Gastroesophageal sphincter (tissue), 4 donors: ENCODE data around the gene COPS7A. TPM values are rescaled to one million over a fixed set of nuclear protein-coding genes. Genes with fewer than 3 reads are reported as not detected.
A peak's percentile ranks its signal among the peaks of the same experiment; 100 is the strongest.

Experiments
- ATAC-seq: fragments of 150-250 bp; one replicate; pipeline ENCODE4 v1.9.1; 2016; ENCODE audit warnings: mild to moderate bottlenecking, moderate library complexity
- H3K27ac ChIP-seq, 4 donors: fragments of 200-600 bp; sonication (generic) in 3 of 4; 1 replicate in 3 of 4; 2 replicates in 1 of 4; pipeline ENCODE4 v1.5.1; 2016 to 2019
- H3K27me3 ChIP-seq: fragments of 200-600 bp; sonication (generic); one replicate; pipeline ENCODE4 v1.5.1; 2019
- H3K36me3 ChIP-seq, 2 donors: fragments of 200-600 bp; sonication (generic); one replicate each; pipeline ENCODE4 v1.5.1; 2019; ENCODE audit warnings: control low read depth in 1 of 2
- H3K4me1 ChIP-seq, 3 donors: fragments of 200-600 bp; sonication (generic); 1 replicate in 2 of 3; 2 replicates in 1 of 3; pipeline ENCODE4 v1.5.1; 2016 to 2019; ENCODE audit warnings: control low read depth in 2 of 3
- H3K4me3 ChIP-seq, 2 donors: fragments of 200-600 bp; sonication (generic); one replicate each; pipeline ENCODE4 v1.5.1; 2019; ENCODE audit warnings: mild to moderate bottlenecking in 1 of 2, moderate library complexity in 1 of 2
- H3K9me3 ChIP-seq, 3 donors: fragments of 200-600 bp; sonication (generic); one replicate each; pipeline ENCODE4 v1.5.1; 2017 to 2019; ENCODE audit warnings: control low read depth in 2 of 3
- EP300 ChIP-seq: sonication (generic); formaldehyde crosslinking; IDR thresholded peaks from one replicate; pipeline ENCODE4 v1.6.1; 2017; ENCODE audit warnings: antibody characterized with exemption, mild to moderate bottlenecking
- POLR2A ChIP-seq, 2 donors: fragments of 450-650 bp; IDR thresholded peaks; one replicate each; pipeline ENCODE4 v1.6.1; 2017; ENCODE audit warnings: antibody characterized with exemption in 2 of 2, mild to moderate bottlenecking in 2 of 2, moderate library complexity in 1 of 2
- POLR2AphosphoS5 ChIP-seq: sonication (generic); formaldehyde crosslinking; IDR thresholded peaks from one replicate; pipeline ENCODE4 v1.6.1; 2017; ENCODE audit warnings: antibody characterized with exemption
- WGBS, 2 donors: methylation state at CpG; one replicate each; pipeline ENCODE4 v1.1.5; 2018; ENCODE audit warnings: low coverage in 1 of 2; 5-methylcytosine and 5-hydroxymethylcytosine counted together
- total RNA-seq, 4 donors: library from RNA; depleted of rRNA; stranded (reverse); fragments of >200 nt; gene quantifications; one replicate each; pipeline ENCODE4 v1.1.0, GENCODE V29; 2016
- TF ChIP-seq, protein P1 (sequence below), 4 experiments: fragments of 200-600 bp in 2 of 4; fragments of 450-650 bp in 2 of 4; sonication (generic) in 1 of 4; IDR thresholded peaks; one replicate each; pipeline ENCODE4 v1.5.1; 2017 to 2019; ENCODE audit warnings: antibody characterized with exemption in 4 of 4, mild to moderate bottlenecking in 2 of 4, moderate library complexity in 2 of 4

COPS7A gene
- total RNA-seq, 4 donors from 2014 or later, result 54.4 to 69.5 (median 55.4) TPM

DNA sequence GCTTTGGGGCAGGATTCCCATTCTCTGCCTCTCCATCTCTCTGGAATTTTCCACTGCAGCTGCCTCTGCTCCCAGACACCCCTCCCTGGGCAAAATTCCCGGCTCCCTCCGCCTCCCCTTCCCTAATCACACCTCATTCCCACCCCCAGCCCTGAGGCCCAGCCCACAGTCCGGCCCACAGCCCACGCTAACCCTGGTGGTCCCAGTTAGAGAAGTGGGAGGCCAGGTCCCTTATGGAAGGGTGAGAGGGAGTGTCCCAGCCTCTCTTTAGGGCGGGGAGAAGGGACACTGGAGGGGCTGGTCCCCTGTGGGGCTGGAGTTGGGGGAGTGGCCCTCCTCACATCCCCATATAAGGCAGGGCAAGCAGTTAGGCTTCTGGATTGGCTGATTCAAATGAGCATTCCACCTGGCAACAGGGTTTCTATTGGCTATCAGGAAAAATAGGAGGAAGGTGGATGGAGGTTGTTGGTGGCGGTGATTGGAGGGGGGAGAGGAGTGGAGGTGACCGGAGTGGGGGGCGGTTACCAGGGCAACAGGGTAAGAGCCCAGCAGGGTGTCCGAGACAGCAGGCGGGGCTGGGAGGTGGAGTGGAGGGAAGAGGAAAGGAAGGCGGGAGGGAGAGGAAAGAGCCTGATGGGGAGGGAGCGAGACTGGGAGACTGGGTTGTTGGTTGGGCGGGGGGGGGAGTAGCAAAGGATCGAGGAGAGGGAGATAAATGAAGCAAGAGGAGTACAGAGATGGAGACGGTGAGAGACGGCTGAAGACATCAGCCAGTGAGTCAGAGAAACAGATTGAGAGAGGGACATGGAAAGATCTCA lies 40.4 kb downstream of the COPS7A start:
- H3K36me3 ChIP-seq, result no peaks in the 10 kb centered on the region
- peak overlapping the region; percentile 16 to 91 for H3K4me3 ChIP-seq
- peak; percentile 87 for ATAC-seq
- H3K27me3 ChIP-seq, result no peaks in the 10 kb centered on the region
- peak; percentile 42 for TF ChIP-seq POLR2AphosphoS5
- no peak for TF ChIP-seq EP300
- peak overlapping the region; percentile 93 to 99 (median 97) for H3K27ac ChIP-seq
- 0 to 1% methylated on average over 7 to 11 of the region's 16 CpGs for WGBS, 2 donors
- H3K4me1 ChIP-seq, result peaks cover 0 to 55% (median 29%) of the 10 kb centered on the region in 3 donors
- no peaks in the 10 kb centered on the region for H3K9me3 ChIP-seq

DNA sequence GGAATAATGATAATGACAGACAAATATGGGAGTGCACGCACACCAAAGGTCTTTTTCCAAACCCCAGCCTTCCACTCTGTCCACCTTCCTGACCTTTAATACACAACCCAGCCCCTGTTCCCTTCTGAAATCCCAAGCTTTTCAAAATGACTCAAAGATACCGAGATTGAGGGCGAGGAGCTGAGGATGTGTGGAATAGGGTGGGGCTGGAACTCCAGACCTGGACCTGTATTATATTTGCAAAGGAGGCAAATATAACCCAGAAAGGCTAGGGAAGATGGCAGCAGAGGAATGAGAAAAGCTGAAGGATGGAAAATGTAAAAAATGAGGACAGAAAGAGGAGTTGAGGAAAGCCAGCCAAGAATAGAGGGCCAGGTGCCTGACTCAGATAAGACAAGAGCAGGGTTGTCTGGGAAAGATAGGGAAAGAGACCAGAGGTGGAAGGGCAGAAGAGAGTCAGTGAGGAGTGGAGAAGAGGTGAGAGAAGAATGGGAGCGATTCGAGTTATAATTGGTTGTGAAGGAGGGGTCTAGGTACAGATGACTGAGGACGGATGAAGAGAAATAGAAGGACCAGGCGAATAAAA lies 41.3 kb downstream of the COPS7A start:
- H3K4me1 ChIP-seq, result peaks cover 0 to 64% (median 33%) of the 10 kb centered on the region in 3 donors
- TF ChIP-seq EP300, result no peak
- TF ChIP-seq, protein P1, sequence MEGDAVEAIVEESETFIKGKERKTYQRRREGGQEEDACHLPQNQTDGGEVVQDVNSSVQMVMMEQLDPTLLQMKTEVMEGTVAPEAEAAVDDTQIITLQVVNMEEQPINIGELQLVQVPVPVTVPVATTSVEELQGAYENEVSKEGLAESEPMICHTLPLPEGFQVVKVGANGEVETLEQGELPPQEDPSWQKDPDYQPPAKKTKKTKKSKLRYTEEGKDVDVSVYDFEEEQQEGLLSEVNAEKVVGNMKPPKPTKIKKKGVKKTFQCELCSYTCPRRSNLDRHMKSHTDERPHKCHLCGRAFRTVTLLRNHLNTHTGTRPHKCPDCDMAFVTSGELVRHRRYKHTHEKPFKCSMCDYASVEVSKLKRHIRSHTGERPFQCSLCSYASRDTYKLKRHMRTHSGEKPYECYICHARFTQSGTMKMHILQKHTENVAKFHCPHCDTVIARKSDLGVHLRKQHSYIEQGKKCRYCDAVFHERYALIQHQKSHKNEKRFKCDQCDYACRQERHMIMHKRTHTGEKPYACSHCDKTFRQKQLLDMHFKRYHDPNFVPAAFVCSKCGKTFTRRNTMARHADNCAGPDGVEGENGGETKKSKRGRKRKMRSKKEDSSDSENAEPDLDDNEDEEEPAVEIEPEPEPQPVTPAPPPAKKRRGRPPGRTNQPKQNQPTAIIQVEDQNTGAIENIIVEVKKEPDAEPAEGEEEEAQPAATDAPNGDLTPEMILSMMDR (IDR thresholded peaks at IDR 0.05), result no peak
- no peak for TF ChIP-seq POLR2A (IDR thresholded peaks at IDR 0.05)
- no peak for TF ChIP-seq POLR2AphosphoS5
- ATAC-seq, result no peak
- H3K36me3 ChIP-seq, result peaks cover 0 to 9% of the 10 kb centered on the region in 2 donors
- H3K27me3 ChIP-seq, result no peaks in the 10 kb centered on the region
- whole genome bisulfite sequencing, 2 donors, result 20 to 40% methylated on average over 5 to 7 of the region's 7 CpGs
- peak overlapping the region; percentile 89 to 99 (median 97) for H3K27ac ChIP-seq
- peak overlapping the region; percentile 57 to 91 for H3K4me3 ChIP-seq
- H3K9me3 ChIP-seq, result no peaks in the 10 kb centered on the region

DNA sequence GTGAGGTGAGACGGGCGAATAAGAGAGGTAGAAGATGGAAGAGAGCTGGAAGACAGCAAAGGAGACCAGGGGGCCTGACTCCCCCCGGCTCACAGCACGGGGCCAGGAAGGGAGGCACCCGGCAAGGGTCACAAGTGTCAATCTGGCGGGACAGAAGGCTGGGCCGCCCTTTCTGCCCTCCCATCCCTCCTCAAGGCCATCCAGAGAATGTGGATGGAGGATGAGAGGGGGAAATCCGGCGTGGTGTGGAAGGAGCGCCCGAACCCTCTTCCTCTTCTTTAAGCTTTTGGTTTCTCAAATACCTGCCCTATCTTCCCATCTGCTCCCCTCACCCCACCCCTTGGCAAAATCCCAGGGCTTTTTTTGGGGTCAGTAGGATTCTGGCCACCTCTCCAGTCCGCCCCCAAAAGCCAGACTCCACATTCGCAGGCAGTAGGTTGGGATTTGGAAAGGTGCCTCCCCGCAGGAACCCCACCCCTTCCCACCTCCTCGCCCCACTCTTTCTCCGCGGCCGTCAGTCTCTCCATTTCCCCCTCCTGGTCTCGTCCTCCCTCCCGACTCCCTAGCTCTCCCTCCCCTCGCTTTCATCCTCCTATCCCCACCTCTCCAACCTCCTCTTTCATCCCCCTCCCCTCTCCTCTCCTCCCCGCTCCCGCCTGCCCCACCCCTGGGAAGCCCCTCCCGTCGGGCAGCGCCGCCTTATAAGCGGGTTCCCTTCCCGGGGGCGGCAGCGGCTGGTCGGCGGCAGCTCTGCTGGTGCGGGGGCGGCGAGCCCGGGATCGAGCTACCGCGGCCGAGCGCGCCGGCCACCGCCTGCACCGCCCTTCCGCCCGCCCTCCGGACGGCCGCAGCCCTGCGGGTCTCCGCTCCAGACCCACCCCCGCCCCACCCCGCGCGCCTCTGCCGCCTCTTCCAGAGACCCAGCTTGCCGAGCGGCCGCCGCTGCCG lies 42.1 kb downstream of the COPS7A start, which contains the start of gene PTMS:
Gene PTMS, plus strand, starts transcription at position 730 of the 948 bp plus-strand sequence. CDS start 343 bp downstream, outside the sequence.
- H3K9me3 ChIP-seq, result no peaks in the 10 kb centered on the region
- no peaks in the 10 kb centered on the region for H3K27me3 ChIP-seq
- ATAC-seq, result peak; percentile 66
- WGBS, 2 donors, result 3 to 12% methylated on average over 16 of the region's 63 CpGs
- TF ChIP-seq POLR2AphosphoS5 (peak; percentile 89), POLR2A (IDR thresholded peaks at IDR 0.05) (peak; percentile 92 to 94)
- TF ChIP-seq, protein P1 (IDR thresholded peaks at IDR 0.05), result no peak
- peak within 1 kb of the TSS; percentile 89 to 99 (median 97) for H3K27ac ChIP-seq
- peaks cover 0 to 72% (median 40%) of the 10 kb centered on the region in 3 donors for H3K4me1 ChIP-seq
- H3K4me3 ChIP-seq, result peak within 1 kb of the TSS; percentile 57 to 91
- H3K36me3 ChIP-seq, result peaks cover 0 to 17% of the 10 kb centered on the region in 2 donors

DNA sequence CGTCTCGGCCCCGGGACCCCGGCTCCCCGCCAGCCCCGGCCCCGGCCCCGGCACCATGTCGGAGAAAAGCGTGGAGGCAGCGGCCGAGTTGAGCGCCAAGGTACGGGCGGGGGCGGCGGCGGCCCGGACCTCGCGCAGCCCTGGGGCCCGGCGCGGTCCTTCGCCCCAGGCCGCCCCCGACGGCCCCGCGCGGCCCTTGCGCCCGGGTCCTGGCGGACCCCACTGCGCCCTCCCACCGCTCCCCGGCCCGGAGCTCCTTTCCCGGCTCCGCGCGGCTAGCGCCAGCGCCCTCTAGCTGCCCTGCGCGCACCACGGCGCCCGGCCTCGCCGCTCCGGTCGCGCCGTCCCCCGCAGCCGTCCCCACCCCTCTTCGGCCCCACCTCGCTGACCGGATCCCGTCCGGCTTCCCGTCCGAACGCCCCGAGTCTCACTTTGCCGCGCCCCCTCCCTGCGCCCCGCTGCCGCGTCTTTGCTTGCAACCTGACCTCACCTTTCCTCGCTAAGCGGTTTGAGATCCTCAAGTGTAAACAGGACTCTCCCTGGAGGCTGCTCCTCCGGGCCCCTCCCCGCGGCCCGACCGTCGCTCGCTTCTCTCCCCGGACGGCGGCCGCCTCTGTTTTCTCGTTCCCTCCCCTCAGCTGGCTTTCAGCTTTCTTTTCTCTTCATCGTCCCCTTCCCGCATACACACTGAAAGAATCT lies 43.0 kb downstream of the COPS7A start:
- H3K36me3 ChIP-seq, result peaks cover 0 to 22% of the 10 kb centered on the region in 2 donors
- H3K4me3 ChIP-seq, result peak overlapping the region; percentile 57 to 91
- H3K9me3 ChIP-seq, result no peaks in the 10 kb centered on the region
- TF ChIP-seq POLR2A (IDR thresholded peaks at IDR 0.05) (peak; percentile 15 to 16), EP300 (no peak), POLR2AphosphoS5 (peak; percentile 35)
- TF ChIP-seq, protein P1 (IDR thresholded peaks at IDR 0.05), result peak in 3 of 4 experiments; percentile 85 to 87 (median 87)
- ATAC-seq, result peak; percentile 63
- 0 to 1% methylated on average over 22 to 32 of the region's 88 CpGs for WGBS, 2 donors
- H3K27me3 ChIP-seq, result no peaks in the 10 kb centered on the region
- peak overlapping the region; percentile 89 to 99 (median 97) for H3K27ac ChIP-seq
- peaks cover 0 to 81% (median 47%) of the 10 kb centered on the region in 3 donors for H3K4me1 ChIP-seq
